HG02642 (cell line): ENCODE data around the gene AP2A1.
"Not testable (repeated sequence)": the region's sequence is repeated elsewhere in the genome, so short reads cannot be mapped to it uniquely, and the experiment has no call there.

Source experiments
- ATAC-seq: cut with Tn5 transposase; IDR thresholded peaks from one replicate; pipeline ENCODE4 v1.9.1; 2021; ENCODE audit warnings: mild to moderate bottlenecking; ENCODE audit not compliant: unreplicated experiment, poor library complexity

The AP2A1 gene

DNA sequence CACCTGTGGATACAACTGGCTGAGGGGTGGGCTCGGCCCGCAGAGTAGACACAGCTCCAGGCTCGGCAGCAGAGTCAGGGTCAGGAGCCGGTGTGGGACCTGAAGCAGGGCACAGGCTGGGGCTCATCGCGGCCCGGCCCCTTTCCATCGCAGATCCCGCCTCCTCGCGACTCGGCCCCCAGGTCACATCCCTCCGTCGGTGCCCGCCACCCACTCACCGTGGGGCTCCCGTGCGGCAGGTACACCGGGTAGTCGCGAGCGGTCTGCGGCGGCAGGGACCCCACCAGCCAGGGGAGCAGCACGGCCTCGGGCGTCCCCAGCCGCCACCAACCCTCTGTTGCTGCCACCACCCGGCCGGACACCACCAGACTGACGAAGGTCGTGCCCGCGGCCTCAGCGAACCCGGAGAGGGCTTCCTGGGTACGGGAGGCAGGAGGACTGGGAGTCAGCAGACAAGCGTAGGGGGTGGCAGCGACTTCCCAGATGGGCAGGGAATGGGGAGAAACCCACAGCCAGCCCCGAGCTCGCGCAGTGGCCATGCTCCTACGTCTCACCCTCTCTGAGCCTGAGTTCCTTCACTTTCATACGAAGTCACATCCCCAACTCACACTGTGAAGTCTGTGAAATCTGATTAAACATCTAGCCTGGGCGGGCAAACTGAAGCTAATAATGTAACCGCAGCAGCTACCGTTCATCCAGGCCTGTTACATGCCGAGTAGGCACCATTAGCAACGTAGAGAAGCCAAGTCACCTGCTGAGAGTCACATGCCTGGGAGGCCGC lies 42.5 kb downstream of the AP2A1 start:
- no peak for ATAC-seq

GRCh38 chr19:49809941-49810389 lies 43.2 kb downstream of the AP2A1 start:
- no peak for ATAC-seq

GRCh38 chr19:49811328-49811727 lies 44.5 kb downstream of the AP2A1 start:
- no peak for ATAC-seq

- ATAC-seq, result no peak
Measured at GRCh38 chr19:49812452-49812996, 45.7 kb downstream of the AP2A1 start.

- ATAC-seq, result peak; percentile 57
Measured at GRCh38 chr19:49812997-49813861, 46.4 kb downstream of the AP2A1 start, which contains the start of gene FUZ. FUZ (minus strand) TSS chr19:49813292; CDS start chr19:49813106, 186 bp downstream.

- ATAC-seq, result no peak
Measured at GRCh38 chr19:49814010-49814409, 47.2 kb downstream of the AP2A1 start.

DNA sequence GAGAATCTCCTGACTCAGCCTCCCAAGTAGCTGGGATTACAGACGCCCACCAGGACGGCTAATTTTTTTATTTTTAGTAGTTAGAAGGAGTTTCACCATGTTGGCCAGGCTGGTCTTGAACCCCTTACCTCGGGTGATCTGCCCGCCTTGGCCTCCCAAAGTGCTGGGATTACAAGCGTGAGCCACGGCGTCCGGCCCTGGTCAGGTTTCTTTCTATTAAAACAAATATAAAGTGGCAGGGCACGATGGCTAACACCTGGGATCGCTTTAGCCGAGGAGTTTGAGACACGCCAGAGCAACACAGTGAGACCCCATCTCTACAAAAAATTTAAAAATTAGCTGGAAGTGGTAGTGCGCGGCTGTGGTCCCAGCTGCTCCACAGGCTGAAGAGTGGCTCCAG lies 49.8 kb downstream of the AP2A1 start:
- ATAC-seq, result no peak

- ATAC-seq, result peak; percentile 80
Measured at GRCh38 chr19:49817964-49818648, 51.3 kb downstream of the AP2A1 start, which contains the start of gene MED25. MED25 (plus strand) TSS chr19:49818289; CDS start chr19:49818342, 53 bp downstream.

DNA sequence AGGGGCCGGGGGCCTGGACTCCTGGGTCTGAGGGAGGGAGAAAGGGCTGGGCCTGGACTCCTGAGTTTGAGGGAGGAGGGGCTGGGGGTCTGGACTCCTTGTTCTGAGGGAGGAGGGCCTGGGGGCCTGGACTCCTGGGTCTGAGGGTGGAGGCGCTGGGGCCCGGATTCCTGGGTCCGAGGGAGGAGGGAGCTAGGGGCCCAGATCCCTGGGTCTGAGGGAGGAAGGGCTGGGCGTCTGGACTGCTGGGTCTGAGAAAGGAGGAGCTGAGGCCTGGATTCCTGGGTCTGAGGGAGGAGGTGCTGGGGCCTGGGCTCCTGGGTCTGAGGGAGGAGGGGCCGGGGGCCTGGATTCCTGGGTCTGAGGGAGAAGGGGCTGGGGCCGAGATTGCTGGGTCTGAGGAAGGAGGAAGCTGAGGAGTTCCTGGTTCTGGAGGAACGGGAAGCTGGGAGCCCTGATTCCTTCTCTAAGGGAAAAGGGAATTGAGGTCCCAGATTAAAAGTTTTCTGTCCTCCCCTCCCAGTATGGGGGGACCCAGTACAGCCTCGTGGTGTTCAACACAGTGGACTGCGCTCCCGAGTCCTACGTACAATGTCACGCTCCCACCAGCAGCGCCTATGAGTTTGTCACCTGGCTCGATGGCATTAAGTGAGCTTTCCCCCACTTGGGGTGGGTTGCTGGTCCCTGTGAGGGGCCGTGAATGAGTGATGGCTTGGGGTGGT lies 52.0 kb downstream of the AP2A1 start:
- ATAC-seq, result no peak

DNA sequence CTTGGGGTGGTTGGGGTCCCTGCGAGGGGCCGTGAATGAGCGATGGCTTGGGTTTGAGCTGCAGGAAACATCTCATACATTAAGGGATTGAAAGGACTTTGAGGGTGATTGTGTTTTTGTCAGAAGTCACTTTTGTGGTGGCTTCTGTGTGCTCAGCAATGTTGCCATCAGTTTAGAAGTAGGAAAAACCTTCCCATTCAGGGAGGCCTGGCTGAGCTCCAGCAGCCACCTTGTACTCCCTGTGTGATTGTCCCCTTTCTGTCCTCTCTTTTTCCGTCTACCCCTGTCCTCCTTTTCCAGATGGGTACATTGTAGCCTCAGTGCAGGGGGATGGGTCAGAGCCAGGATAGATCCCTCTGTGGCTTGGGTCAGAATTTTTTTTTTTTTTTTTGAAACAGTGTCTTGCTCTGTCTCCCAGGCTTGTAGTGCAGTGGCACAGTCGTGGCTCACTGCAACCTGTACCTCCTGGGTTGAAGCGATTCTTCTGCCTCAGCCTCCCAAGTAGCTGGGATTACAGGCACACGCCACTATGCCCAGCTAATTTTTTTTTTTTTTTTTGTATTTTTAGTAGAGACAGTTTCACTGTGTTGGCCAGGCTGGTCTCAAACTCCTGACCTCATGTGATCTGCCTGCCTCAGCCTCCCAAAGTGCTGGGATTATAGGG lies 52.8 kb downstream of the AP2A1 start:
- ATAC-seq, result not testable (repeated sequence)

DNA sequence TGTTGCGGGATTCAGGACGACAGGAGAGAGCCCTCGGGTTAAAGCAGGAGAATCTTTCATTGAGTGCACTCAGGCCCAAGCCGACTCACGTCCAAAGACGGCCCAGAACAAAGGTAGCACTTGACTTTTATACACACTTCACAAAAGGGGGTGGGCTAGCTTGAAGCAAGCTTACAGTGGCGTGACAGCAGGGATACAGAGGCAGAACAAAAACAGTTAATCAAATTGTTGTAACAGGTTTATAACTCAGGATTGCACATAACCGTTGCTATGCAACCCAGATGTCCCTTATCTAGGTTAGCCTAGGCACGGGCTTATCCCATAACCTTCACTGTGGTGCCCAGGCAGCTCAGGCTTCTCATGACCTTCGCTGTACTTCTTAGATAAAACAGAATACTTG lies 53.3 kb downstream of the AP2A1 start:
- no peak for ATAC-seq

- ATAC-seq, result no peak
Measured at GRCh38 chr19:49823472-49823871, 56.7 kb downstream of the AP2A1 start.

DNA sequence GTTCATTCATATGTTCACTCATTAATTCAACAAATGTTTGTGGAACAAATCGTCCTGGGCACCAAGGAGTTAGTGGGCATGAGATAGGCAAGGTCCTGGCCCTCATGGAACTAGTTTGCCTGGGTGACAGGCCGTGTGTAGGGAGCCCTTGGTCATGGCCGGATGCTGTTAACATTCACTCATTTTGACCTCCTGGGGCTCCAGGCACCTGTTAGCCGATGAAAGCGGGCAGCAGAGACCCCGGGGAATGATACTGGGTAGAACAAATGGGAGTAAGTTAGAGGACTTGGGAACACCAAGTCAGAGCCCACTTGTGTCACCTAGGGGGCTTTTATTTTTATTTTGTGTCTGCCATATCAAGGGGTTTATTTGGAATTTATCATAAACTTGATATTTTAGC lies 57.9 kb downstream of the AP2A1 start:
- no peak for ATAC-seq

- ATAC-seq, result no peak
Measured at GRCh38 chr19:49827034-49827433, 60.2 kb downstream of the AP2A1 start.

DNA sequence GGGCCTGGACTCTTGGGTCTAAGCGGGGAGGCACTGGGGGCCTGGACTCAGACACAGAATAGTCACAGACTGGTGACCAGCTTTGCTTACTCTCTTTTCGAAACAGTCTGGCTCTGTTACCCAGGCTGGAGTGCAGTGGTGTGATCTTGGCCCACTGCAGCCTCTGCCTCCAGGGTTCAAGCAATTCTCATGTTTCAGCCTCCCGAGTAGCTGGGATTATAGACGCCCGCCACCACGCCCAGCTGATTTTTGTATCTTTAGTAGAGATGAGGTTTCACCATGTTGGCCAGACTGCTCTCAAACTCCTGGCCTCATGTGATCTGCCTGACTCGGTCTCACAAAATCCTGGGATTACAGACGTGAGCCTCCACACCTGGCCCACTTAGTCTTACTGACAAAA lies 62.4 kb downstream of the AP2A1 start:
- no peak for ATAC-seq

GRCh38 chr19:49829721-49830120 lies 62.9 kb downstream of the AP2A1 start:
- no peak for ATAC-seq

DNA sequence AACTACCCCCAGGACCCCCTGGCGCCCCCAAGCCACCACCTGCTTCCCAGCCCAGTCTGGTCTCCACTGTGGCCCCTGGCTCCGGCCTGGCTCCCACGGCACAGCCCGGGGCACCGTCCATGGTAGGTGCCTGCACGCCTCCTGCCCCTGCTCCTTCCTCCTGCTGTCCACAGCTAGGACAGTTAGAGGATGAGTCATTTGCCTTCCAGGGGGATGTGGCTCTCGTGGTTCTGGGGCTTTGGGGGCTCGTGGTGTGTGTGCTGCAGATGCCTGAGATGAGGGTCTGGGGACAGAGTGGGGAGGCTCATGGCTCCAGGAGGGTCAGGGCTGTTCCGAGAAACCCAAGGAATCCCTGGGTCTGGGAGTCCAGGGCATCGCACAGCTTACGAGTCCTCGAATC lies 64.0 kb downstream of the AP2A1 start:
- ATAC-seq, result no peak

DNA sequence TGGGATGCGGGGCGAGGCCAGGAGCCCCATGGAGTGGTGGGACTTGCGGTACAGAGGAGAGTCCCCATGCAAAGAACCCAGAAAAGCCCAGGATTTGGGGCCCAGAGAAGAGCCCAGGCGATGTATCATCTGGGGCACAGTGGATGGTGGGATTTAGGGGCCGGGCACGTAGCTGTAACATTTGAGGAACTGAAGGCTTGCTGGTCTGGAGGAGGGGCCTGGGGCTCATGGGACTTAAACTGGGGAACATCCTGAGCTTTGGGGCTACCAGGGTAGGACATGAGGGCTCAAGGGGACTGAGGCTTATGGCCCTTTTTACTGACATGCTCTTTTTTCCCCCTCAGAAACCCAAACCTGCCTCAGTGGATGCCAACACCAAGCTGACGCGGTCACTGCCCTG lies 64.8 kb downstream of the AP2A1 start:
- ATAC-seq, result no peak

GRCh38 chr19:49832556-49832955 lies 65.8 kb downstream of the AP2A1 start:
- ATAC-seq, result no peak
